HG03108 (cell line): Measurements from ENCODE around the gene HSD17B1.
"Not testable (repeated sequence)": the region's sequence is repeated elsewhere in the genome, so short reads cannot be mapped to it uniquely, and the experiment has no call there.

Experiments
- ATAC-seq: cut with Tn5 transposase; IDR thresholded peaks from one replicate; pipeline ENCODE4 v1.9.1; 2021; ENCODE audit warnings: moderate library complexity; ENCODE audit not compliant: unreplicated experiment

Gene HSD17B1

GRCh38 chr17:42522798-42523278, 29.9 kb upstream of the HSD17B1 start:
- ATAC-seq: no peak

- ATAC-seq: no peak
These were observed 27.5 kb upstream of the HSD17B1 start for GRCh38 chr17:42525221-42525620.

- no peak for ATAC-seq
These were observed 26.7 kb upstream of the HSD17B1 start for GRCh38 chr17:42526031-42526444.

GRCh38 chr17:42527932-42528331, 24.8 kb upstream of the HSD17B1 start:
- ATAC-seq: no peak

GRCh38 chr17:42529061-42529460, 23.7 kb upstream of the HSD17B1 start:
- no peak for ATAC-seq

DNA sequence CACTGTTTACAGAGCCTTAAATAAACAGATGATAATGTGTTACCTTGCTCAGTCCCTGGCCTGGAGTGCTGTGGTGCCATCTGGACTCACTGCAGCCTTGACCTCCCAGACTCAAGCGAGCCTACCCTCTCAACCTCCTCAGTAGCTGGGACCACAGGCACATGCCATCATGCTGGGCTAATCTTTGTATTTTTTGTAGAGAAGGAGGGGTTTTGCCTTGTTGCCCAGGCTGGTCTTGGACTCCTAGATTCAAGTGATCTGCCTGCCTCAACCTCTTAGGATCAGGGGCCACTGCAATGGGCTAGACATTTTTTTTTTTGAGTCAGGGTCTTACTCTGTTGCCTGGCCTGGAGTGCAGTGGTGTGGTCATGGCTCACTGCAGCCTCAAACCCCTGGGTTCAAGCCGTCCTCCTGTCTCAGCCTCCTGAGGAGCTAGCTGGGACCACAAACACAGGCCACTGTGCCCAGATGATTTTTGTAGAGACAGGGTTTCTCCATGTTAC, 21.7 kb upstream of the HSD17B1 start:
- ATAC-seq: no peak

DNA sequence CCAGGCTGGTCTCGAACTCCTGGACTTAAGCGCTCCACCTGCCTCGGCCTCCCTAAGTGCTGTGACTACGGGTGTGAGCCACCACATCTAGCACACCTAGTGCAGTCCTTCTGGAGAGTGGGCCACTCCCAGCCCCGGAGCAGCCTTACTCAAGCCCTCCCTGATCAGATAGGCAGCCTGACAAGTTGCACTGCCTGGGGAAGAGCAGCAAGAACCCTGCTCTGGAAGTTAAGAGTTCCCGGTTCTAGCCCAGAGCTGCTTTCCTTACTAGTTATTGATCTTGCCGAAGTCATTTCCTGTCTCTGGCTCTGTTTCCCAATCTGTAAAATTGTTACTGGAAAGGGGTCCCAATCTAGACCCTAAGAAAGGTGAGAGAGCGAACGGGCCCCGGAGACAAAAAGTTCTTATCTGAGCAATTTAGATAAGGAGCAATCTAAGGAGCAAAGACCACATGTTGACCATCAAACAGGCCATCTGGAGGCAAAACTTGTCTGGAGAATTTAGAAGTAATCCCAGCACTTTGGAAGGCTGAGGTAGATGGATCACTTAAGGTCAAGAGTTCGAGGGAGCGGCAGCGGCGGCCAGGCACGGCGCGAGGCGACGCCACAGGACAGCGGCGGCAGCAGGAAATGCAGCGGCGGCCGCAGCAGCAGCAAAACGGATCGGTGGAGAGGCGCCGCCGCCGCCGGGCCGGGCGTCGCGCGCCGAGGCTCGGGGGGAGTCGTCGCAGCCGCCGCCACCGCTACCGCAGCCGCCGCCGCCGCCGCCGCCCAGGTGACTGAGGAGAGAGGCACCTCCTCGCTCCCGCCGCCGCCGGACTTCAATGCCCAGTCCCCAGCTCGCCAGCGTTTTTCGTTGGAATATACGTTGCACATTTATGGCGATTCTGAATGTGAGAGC, 21.0 kb upstream of the HSD17B1 start:
- ATAC-seq: no peak

DNA sequence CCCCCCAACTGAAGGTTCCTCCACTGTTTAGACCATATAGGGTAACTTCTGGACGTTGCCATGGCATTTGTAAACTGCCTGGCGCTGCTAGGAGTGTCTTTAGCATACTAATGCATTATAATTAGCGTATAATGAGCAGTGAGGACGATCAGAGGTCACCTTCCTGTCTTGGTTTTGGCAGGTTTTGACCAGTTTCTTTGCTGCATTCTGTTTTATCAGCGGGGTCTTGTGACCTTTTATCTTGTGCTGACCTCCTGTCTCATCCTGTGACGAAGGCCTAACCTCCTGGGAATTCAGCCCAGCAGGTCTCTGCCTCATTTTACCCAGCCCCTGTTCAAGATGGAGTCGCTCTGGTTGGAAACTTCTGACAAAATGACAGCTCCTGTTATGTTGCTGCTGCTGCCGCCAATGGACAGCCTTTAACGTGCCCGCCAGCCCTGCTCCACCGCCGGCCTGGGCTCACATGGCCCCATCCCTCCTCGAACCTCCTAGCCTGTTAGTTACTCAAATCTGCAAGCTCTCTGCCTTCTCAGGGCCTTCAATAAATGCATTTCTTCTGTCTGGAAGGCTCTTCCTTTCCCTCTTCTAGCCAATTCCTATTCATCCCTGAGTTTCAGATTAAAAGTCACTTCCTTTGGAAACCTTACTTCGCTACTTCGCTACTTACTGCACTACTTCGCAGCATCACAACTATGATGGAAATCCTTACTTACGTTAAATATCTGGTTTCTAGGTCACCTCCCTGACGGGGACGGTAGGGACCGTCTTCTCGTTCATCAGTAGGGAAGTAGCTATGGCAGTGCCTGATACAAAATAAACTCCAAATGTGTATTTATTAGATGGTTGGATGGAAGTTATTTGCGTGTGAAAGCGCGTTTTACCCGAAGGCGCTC, 17.3 kb upstream of the HSD17B1 start:
- ATAC-seq: no peak

DNA sequence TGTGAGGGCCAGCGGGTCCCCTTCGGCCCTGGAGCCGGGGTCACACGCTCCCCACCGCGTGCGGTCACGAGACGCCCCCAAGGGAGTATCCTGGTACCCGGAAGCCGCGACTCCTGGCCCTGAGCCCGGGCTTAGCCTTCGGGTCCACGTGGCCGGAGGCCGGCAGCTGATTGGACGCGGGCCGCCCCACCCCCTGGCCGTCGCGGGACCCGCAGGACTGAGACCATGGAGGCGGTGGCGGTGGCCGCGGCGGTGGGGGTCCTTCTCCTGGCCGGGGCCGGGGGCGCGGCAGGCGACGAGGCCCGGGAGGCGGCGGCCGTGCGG, 16.7 kb upstream of the HSD17B1 start, which contains the start of gene NAGLU:
NAGLU (plus strand) TSS at position 194 of the 324 bp plus-strand sequence; CDS start at position 226, 32 bp downstream.
- peak; percentile 76 for ATAC-seq

DNA sequence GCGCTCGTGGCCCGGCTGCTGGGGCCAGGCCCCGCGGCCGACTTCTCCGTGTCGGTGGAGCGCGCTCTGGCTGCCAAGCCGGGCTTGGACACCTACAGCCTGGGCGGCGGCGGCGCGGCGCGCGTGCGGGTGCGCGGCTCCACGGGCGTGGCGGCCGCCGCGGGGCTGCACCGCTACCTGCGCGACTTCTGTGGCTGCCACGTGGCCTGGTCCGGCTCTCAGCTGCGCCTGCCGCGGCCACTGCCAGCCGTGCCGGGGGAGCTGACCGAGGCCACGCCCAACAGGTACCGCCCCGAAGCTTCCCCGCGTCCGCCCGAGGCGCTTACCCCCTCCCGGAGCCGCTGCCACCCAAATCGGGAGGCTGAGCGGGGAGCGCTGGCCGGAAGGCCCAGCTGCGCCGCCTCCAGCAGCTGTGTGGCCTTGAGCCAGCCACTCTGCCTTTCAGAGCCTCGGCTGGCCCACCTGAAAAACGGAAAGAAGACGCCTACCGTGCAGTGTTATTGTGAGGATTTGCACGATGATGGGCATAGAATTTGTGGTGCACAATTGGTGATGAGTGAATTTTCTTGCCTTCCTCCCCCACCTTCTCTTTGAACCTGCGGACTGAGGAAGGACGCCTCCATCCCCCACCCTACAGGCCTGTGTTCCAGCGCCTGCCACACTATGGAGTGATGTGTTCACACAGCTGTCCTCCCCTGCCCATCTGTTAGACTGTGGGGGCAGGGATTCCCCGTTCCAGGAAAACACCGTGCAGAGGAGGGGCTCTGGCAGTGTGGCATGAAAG, 16.2 kb upstream of the HSD17B1 start:
- peak; percentile 65 for ATAC-seq

- no peak for ATAC-seq
These were observed 15.4 kb upstream of the HSD17B1 start for GRCh38 chr17:42537156-42537805.

DNA sequence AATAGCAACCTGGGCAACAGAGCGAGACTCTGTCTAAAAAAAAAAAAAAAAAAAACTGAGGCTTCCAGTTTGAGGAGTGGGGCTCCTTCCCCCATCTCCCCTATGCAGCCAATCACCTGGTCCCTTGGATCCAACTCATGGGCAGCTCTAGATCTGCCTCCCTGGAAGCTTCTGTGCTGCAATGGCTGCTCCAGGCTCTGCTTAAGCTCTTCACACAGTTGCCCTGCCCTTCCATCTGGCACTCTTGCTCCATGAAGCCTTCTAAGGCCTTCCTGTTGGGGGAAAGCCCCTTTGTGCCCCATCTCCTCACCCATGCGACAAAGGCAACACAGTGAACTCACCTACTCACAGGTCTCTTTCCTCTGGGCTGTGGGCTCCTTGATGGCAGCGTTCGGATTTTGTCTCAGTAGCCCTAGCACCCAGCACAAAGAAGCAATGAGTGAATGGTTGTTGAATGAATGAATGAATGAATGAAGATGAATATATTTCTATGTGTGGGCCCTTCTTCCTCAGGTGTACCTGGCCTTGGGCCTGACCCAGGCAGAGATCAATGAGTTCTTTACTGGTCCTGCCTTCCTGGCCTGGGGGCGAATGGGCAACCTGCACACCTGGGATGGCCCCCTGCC, 14.8 kb upstream of the HSD17B1 start:
- ATAC-seq: no peak

GRCh38 chr17:42538482-42538881, 14.2 kb upstream of the HSD17B1 start:
- ATAC-seq: no peak

GRCh38 chr17:42540558-42540957, 12.2 kb upstream of the HSD17B1 start:
- ATAC-seq: not testable (repeated sequence)

DNA sequence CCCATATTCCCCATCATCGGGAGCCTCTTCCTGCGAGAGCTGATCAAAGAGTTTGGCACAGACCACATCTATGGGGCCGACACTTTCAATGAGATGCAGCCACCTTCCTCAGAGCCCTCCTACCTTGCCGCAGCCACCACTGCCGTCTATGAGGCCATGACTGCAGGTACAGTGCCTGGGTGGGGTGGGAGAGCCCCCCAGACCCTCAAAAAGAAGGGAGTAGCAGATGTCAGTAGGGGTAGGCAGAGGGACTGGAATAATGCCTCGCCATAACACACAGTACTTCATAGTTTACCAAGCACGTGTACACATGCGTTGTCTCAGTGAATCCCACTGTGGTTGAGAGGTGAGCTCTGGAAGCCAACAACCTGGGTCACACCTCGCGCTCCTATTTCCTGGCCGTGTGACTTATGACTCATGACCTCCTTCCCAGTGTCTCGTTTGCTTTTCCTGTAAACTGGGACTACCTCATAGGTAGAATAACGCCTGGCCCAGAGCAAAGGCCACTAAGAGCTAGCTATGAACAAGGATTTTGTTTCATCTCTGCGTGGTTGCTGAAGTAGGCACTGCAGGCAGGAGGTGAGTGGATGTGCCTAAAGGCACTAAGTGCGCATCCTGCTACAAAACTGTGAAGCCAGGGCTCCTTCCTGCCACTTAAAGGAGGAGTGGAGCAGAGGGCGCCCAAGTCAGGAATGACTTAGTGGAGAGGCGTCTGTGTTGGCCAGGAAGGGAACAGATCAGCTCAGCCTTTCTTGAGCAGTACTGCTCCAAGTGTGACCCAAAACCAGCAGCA, 11.5 kb upstream of the HSD17B1 start:
- no peak for ATAC-seq

DNA sequence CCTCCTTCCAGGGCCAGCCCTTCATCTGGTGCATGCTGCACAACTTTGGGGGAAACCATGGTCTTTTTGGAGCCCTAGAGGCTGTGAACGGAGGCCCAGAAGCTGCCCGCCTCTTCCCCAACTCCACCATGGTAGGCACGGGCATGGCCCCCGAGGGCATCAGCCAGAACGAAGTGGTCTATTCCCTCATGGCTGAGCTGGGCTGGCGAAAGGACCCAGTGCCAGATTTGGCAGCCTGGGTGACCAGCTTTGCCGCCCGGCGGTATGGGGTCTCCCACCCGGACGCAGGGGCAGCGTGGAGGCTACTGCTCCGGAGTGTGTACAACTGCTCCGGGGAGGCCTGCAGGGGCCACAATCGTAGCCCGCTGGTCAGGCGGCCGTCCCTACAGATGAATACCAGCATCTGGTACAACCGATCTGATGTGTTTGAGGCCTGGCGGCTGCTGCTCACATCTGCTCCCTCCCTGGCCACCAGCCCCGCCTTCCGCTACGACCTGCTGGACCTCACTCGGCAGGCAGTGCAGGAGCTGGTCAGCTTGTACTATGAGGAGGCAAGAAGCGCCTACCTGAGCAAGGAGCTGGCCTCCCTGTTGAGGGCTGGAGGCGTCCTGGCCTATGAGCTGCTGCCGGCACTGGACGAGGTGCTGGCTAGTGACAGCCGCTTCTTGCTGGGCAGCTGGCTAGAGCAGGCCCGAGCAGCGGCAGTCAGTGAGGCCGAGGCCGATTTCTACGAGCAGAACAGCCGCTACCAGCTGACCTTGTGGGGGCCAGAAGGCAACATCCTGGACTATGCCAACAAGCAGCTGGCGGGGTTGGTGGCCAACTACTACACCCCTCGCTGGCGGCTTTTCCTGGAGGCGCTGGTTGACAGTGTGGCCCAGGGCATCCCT, 9.3 kb upstream of the HSD17B1 start:
- ATAC-seq: no peak

DNA sequence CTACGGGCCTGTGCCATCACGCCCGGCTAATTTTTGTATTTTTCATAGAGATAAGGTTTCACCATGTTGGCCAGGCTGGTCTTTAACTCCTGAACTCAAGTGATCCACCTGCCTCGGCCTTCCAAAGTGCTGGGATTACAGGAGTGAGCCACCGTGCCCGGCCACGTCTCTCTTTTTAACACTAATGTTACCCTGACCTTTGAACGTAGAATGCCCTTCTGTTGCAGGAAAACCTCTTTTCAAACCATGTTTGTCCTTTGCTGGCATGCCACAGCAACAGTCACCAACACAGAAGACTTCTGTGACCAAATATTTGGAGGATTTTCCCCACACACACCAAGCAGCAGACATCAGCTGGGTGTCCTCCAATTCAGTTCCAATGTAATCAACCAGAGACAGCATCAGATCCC, 7.8 kb upstream of the HSD17B1 start:
- ATAC-seq: no peak
